Nephron progenitor cell (in vitro differentiated cells): ENCODE measurements around the gene F2RL3.

Source experiments
- DNase-seq: peaks from one replicate; pipeline ENCODE4 v3.0.0; 2021
- H3K27ac Mint-ChIP-seq: 2 replicates; pipeline ENCODE4 v1.8.0; 2021; ENCODE audit warnings: mild to moderate bottlenecking, moderate library complexity, mixed read lengths
- H3K27me3 Mint-ChIP-seq: 2 replicates; pipeline ENCODE4 v1.8.0; 2021; ENCODE audit warnings: mild to moderate bottlenecking, low read depth, mixed read lengths; ENCODE audit not compliant: poor library complexity
- H3K36me3 Mint-ChIP-seq: 2 replicates; pipeline ENCODE4 v1.8.0; 2021; ENCODE audit warnings: low read depth, mixed read lengths
- H3K4me1 Mint-ChIP-seq: 2 replicates; pipeline ENCODE4 v1.8.0; 2021; ENCODE audit warnings: mixed read lengths
- H3K4me3 Mint-ChIP-seq: 2 replicates; pipeline ENCODE4 v1.8.0; 2021; ENCODE audit warnings: mild to moderate bottlenecking, moderate library complexity, mixed read lengths
- H3K9me3 Mint-ChIP-seq: 2 replicates; pipeline ENCODE4 v1.8.0; 2021; ENCODE audit warnings: mild to moderate bottlenecking, moderate library complexity, mixed read lengths
- TF ChIP-seq, protein P1 (sequence below): fragments of 200-600 bp; sonication (generic); IDR thresholded peaks from 2 replicates; pipeline ENCODE4 v1.5.0; 2021; ENCODE audit warnings: antibody characterized with exemption

Gene F2RL3

DNA sequence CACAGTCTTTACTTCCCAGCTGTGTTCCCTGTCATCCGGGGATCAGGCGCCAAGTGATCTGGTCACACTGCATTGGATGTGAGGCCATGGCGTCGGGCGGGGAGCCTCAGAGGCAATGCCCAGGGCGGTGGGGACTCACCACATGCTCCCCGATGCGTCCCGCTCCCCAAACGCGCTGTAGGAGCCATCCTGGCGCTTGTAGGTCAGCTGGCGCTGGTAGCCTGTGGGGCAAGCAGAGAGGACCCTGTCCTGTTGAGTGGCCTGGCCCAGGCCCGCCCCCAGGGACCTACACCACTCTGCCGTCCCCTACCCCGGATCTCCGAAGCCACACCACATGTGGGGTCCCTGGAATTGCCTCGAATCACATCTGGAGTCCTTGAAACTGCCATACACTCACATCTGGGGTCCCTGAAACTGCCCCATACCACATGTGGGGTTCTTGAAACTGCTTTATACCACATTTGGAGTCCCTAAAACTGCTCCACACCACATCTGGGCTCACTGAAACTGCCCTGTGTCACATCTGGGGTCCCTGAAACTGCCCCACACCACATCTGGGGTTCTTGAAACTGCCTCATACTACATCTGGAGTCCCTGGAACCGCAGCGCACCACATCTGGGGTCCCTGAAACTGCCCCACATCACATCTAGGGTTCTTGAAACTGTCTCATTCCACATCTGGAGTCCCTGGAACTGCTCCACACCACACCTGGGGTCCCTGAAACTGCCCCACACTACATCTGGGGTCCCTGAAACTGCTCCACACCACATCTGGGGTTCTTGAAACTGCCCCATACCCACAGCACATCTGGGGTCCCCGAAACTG lies 33.2 kb downstream of the F2RL3 start:
- no peak overlapping the region for H3K4me3 Mint-ChIP-seq
- peaks cover 3% of the 10 kb centered on the region for H3K27me3 Mint-ChIP-seq
- H3K9me3 Mint-ChIP-seq = peaks cover 35% of the 10 kb centered on the region
- TF ChIP-seq, protein P1, sequence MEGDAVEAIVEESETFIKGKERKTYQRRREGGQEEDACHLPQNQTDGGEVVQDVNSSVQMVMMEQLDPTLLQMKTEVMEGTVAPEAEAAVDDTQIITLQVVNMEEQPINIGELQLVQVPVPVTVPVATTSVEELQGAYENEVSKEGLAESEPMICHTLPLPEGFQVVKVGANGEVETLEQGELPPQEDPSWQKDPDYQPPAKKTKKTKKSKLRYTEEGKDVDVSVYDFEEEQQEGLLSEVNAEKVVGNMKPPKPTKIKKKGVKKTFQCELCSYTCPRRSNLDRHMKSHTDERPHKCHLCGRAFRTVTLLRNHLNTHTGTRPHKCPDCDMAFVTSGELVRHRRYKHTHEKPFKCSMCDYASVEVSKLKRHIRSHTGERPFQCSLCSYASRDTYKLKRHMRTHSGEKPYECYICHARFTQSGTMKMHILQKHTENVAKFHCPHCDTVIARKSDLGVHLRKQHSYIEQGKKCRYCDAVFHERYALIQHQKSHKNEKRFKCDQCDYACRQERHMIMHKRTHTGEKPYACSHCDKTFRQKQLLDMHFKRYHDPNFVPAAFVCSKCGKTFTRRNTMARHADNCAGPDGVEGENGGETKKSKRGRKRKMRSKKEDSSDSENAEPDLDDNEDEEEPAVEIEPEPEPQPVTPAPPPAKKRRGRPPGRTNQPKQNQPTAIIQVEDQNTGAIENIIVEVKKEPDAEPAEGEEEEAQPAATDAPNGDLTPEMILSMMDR = no peak
- no peak for DNase-seq
- H3K27ac Mint-ChIP-seq = peak overlapping the region; percentile 91
- no peaks in the 10 kb centered on the region for H3K4me1 Mint-ChIP-seq
- H3K36me3 Mint-ChIP-seq = peaks cover 76% of the 10 kb centered on the region

DNA sequence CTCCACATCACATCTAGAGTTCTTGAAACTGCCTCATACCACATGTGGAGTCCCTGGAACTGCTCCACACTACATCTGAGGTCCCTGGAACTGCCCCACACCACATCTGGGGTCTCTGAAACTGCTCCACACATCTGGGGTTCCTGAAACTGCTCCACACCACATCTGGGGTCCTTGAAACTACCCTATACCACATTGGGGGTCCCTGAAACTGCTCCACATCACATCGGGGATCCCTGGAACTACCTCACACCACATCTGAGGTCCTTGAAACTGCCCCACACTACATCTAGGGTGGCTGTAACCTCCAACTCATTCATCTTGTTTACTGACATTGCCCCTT lies 33.8 kb downstream of the F2RL3 start:
- no peak for DNase-seq
- peaks cover 3% of the 10 kb centered on the region for H3K27me3 Mint-ChIP-seq
- peaks cover 77% of the 10 kb centered on the region for H3K36me3 Mint-ChIP-seq
- peak overlapping the region; percentile 91 for H3K27ac Mint-ChIP-seq
- H3K4me1 Mint-ChIP-seq = no peaks in the 10 kb centered on the region
- H3K9me3 Mint-ChIP-seq = peaks cover 38% of the 10 kb centered on the region
- TF ChIP-seq, protein P1 = no peak
- H3K4me3 Mint-ChIP-seq = no peak overlapping the region

DNA sequence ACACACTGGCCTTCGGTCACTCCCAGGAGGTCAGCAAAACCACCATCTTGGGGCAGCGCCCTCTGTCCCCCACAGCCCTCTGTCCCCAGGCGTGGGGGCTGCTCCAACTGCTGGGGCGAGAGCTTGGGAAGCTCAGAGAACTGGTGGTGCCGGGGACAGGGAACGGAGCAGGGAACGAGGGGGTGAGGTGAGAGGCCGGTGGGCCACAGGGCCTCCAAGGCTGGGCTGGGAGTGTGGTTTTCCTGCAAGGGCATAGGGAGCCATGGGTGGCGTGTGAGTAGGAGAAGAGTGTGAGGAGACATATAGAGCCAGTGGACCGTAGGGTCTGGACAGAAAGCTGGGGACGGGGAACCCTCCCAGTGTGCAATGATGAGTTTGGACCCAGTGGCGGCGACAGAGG lies 34.1 kb downstream of the F2RL3 start:
- H3K4me3 Mint-ChIP-seq = no peak overlapping the region
- TF ChIP-seq, protein P1 = no peak
- no peaks in the 10 kb centered on the region for H3K4me1 Mint-ChIP-seq
- peaks cover 3% of the 10 kb centered on the region for H3K27me3 Mint-ChIP-seq
- peaks cover 38% of the 10 kb centered on the region for H3K9me3 Mint-ChIP-seq
- no peak overlapping the region for H3K27ac Mint-ChIP-seq
- peaks cover 81% of the 10 kb centered on the region for H3K36me3 Mint-ChIP-seq
- DNase-seq = no peak

DNA sequence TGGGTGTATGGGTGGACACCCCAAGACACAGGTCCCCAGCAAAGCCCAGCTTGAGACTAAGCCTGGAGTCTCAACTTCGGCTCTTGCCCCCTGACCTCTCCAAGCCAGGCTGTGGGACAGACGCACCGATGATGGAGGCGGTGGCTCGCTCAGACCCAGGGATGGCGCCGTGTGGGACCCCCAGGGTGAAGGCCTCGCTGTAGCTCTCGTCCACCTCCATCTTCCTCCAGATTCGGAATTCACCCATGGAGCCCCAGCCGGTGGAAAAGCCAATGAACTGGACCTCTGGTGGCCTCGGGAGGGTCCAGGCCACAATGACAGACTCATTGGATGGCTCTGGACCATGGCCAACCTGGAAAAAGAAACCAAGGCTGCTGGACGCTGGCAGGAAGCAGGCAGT lies 39.1 kb downstream of the F2RL3 start:
- Mint-ChIP-seq H3K27ac (no peak overlapping the region), H3K4me1 (no peaks in the 10 kb centered on the region), H3K36me3 (peaks cover 75% of the 10 kb centered on the region), H3K27me3 (peaks cover 5% of the 10 kb centered on the region), H3K9me3 (peaks cover 45% of the 10 kb centered on the region), H3K4me3 (no peak overlapping the region)
- DNase-seq = no peak
- TF ChIP-seq, protein P1 = no peak

DNA sequence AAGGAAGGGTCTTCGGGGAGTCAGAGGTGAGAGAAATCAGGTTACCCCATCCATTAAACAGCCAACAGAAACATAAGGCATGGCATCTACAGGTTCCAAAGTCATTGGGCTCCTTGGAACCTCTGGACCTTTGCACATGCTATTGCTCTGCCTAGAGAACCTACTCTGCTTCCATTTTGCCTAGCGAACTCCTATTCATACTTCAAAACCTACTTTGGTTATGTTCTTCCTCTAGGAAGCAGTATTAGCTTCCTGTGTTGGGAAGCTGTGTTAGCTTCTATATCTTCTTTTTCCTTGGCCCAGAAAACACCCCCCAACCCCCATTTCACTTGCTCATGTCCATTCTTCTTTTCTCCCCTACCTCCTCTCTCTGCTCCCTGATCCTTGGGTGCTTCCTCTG lies 39.6 kb downstream of the F2RL3 start:
- Mint-ChIP-seq H3K36me3 (peaks cover 74% of the 10 kb centered on the region), H3K27me3 (peaks cover 5% of the 10 kb centered on the region), H3K4me3 (no peak overlapping the region), H3K4me1 (no peaks in the 10 kb centered on the region), H3K27ac (no peak overlapping the region), H3K9me3 (peaks cover 48% of the 10 kb centered on the region)
- TF ChIP-seq, protein P1 = no peak
- DNase-seq = no peak

DNA sequence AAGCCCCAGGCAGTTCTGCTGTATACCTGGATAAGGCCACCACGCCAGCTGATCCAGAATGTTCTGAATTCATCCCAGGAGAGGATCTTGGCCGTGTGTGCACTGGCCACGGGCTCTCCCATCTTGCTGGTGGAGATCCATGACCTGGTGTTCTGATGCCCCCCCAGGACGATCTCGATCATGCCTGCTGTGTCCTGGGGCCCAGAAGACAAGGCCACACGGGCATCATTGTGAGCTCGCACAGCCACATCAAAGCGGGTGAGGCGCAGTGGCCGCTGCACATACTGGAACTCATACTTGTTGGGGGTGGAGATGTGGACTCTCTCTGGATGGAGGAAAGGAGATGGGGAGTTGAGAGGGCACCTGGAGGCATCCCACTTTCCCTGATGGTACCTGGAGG lies 40.1 kb downstream of the F2RL3 start:
- Mint-ChIP-seq H3K4me3 (no peak overlapping the region), H3K27ac (no peak overlapping the region), H3K9me3 (peaks cover 53% of the 10 kb centered on the region), H3K4me1 (no peaks in the 10 kb centered on the region), H3K27me3 (peaks cover 10% of the 10 kb centered on the region), H3K36me3 (peaks cover 74% of the 10 kb centered on the region)
- TF ChIP-seq, protein P1 = no peak
- no peak for DNase-seq
